CD4-positive, alpha-beta T cell treated with Interleukin-4 for 4 hours (primary cell): Measurements from ENCODE around the gene DRC3.

Experiments
- DNase-seq: peaks from one replicate; pipeline ENCODE4 v3.0.0-alpha.2; 2020

Gene DRC3

DNA sequence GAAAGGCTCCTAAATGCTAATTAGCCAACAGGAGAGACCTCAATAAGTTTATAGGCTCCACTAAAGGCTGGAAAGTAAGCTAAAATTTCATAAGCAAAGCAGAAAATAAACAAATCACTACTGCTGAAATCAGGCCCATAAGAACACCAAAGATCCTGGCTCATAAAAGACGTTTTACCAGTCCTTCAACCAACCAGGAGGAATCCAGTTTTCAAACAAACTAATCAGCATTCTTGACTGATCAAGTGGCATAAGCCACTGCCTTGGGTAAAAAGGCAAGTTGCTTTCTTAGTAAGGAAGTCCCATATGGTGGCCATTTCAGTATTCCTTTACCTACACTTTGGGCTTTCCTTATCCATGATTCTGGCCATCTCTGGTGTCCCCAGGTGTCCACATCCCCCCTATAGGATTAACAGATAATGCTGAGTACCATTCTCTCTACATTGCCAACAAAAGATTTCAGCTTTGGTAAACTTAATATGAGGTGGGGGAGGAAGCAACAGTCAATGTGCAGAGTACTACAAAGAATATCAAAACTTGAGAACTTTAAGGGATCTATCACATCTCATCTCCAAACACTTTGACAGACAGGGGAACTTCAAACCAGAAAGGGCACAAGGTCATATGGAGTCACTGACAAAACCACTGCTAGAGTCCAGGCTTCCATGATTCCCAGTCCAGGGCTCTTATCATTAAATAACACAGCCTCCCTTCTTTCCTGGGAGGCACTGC is 1.8 kb upstream of the DRC3 start:
- DNase-seq = no peak

DNA sequence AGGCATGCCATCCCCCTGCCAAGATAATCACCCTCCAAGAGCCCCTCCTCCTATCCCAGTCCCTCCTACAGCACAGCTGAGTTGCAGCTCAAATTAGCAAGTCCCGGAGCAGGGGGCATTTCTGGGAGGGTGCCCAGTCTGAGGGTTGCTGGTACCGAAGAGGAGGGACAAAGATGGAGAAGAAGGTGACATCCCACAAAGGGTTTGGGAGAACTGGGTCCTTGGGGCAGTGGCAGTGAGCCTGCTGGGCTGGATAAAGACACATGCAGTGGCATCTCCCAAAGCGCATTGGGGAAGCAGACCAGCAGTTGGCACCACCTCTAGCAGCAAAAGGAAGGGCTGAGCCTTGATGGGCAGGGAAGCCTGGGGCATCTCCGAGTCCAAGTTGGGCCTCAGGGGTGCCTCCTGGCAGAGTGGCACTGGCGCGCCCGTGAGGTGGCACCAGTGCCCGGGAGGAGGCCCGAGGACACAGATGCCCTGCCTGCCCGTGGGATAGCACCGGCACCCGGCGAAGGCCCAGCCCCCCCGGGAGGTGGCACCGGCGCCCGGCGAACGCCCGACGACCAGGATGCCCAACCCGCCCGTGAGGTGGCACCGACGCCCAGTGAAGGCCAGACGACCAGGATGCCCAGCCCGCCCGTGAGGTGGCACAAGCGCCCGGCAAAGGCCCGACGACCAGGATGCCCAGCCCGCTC is 1.1 kb upstream of the DRC3 start:
- no peak for DNase-seq

DNA sequence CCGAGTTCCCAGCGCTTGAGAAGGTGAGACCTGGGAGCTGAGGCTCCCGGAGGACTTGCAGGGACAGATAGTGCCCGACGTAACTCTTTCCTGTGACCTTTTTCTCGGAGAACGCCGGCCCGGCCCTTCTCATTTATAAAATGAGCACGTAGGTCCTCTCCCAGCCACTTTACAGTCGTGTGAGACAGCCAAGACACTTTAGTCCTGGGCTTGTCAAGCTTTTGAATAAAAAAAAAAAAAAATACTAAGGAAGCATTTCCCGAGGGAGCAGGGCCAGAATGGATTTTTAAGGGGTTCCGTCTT is 241 bp downstream of the DRC3 start:
- no peak for DNase-seq

DNA sequence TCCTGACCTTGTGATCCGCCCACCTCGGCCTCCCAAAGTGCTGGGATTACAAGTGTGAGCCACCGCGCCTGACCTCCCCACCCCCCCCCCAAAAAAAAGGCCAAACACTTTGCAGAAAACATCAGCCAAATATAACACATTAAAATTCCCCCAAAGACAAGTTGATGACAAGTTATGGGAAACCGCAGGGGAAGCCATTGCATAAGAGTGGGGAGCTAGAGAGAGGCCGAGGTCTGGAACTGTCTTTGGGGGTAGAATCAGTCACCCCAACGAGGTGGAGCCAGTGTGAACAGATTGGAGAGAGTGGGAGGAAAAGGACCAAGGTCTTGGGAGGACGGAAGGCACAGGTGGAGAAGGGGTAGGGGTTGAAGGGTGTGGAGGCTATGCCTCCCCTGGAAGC is 2.8 kb downstream of the DRC3 start:
- no peak for DNase-seq

DNA sequence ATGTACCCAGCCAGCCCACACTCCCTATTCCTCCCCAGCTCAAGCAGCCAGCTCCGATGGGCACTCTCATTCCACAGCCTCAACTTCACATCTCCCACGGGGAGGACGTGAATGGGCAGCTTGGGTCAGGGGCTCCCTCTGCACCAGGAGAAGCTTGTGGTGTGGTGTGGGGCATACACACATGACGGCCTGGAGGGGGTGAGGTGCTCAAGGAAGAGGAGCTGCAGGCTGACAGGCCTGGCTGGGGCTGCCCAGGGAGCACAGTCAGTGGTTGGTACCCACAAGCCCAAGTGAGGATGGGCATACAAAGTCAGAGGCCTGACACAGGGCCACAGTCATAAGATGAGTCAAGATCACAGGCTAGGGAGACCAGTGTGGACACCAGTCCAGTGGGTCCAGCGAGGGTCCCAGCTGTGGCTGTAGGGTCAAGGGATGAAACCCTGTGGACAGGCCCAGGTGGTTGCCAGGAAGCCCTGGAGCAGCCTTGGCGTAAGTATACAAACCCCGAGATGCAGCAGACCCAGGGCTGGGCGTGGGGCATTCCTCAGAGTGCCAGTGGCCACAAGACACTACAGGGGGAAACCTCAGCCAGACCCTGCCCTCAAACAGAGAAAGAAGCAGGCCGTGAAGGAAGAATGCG is 4.4 kb downstream of the DRC3 start:
- DNase-seq = no peak

DNA sequence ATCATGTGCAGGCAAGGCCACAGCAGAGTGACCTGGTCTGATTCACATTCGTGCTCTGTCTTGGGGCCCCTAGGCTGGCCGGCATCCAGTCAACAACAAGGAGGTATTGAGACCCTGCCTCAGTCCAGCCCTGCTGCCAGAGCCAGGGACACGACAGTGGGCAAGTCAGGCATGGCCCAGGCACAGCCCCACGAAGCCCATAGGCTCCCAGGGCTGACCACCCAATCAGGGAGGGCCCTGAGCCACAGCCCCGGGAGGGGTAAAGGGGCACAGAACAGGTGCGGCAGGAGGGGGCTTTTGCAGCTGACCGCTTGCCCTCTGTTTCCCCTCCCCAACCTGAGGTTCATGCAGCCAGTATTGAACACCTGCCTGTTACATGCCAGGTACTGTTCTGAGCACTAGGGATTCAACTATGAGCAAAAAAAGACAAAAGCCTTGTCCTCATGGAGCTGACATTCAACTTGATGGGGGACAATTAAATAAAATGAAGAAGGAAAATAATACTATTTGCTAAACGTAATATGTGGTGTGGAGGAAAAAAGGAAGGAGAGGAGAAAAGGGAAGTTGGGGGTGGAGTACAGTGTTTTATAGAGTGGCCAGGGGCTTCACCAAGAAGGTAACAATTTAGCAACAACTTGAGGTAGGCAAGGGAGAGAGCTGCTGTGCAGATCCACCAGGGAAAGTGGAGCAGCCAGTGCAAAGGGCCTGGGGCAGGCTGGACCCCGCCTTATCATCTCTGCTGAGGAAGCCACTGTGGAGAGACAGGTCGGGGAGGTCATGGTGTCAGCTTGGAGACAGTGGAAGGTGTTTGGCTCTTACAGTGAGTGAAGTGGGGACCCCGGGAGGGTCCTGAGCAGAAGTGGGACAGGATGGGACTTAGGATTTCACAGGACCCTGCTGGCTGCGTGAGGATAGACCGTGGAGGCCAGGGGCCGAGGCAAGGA is 6.1 kb downstream of the DRC3 start:
- no peak for DNase-seq

DNA sequence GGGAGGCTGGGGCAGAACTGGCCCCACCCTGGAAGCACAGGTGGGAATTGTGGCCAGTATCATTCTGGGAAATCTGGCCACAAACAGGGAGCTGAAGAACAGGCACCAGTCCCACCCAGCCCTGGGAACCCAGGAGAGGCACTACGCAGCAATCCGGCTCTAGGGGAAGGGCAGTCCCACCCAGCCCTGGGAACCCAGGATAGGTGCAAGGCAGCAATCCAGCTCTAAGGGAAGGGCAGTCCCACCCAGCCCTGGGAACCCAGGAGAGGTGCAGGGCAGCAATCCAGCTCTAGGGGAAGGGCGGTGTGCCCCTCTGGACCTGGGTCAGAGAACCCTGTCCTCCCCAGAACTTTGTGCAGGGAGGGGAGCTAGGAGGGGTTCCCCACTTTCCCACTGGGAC is 7.1 kb downstream of the DRC3 start:
- DNase-seq = no peak

DNA sequence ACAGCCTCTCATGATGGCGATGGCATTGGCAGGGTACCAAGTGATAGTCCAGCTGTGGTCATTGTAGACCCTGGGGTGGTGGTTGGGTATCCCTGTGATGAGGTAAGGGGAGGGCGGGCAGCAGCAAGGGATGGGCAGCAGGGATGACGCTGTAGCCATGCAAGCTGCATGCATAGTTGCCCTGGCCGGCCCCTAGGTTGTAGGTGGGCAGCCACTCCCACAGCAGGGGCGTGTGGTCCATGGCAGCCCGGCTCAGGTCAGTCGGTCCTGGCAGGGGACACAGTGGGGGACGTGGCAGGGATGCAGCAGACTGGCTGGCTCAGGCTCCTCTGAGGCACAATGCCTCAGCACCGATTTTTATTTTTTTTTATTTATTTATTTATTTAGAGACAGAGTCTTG is 8.7 kb downstream of the DRC3 start:
- DNase-seq = no peak

DNA sequence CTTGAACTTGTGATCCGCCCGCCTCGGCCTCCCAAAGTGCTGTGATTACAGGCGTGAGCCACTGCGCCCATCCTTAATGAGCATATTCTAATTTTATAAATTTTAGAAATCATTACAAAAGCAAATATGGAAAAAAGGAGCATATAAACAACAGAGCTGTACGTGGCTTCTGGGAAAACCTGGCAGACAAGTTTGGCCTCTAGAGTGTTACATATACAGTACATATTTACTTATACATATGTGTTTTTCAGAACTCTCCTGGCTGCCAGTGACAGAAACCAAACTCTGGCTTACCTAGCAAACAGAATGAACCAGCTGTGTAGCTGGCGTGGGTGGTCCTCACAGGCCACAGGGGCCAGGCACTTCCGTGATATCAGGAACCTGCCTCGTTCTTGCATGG is 10.1 kb downstream of the DRC3 start:
- no peak for DNase-seq

DNA sequence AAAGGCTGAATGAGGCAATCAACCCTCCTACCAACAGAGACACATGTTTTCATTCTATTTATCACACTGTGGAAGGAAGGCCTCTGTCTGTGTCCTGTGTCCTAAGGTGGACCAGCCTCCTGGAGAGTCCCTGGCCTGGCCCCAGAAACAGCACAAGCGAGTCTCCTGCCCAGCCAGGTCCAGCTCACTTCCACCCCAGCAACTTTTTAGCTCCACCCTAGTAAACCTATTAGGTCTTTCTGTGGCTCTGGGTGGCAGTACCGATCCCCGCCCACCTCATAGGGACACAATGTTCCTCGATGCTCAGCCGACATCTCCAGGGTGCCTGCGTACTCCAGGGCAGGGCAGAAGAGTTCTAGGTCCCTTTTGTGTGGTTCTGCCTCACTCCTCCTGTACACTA is 10.7 kb downstream of the DRC3 start:
- no peak for DNase-seq

DNA sequence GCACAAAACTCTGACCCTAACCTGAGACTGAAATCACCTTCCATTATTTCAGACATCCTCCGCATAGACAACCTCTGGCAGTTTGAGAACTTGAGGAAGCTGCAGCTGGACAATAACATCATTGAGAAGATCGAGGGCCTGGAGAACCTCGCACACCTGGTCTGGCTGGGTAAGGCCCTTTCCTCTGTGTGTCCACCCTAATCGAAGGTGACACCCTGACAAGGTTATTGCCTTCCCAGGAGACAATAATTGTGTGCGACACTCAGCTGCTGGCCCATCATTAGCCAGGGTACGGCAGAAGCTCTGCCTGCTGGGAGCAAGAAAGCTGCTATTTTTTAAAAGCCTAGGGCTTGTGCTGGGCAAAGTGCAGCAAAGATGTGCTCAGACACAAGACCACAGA is 11.1 kb downstream of the DRC3 start:
- DNase-seq = no peak

DNA sequence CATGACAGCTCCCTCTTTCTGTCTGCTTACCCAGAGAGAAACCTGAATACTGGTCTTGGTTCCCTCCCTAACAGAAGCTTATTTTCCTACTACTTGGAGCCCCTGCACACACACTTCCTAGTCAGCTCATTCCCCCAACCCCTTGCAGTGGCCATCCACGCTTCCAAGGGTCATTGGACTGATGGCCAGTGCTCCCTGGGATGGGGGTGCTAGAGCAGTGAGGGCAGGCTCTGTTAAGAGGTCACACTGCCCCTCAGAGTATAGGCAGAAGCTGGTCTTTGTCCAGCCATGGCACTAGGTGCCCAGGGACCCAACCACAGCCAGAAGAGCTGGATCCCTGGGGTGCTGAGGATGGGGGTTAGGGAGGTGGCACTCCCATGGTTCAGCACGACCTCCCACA is 12.5 kb downstream of the DRC3 start:
- DNase-seq = no peak

DNA sequence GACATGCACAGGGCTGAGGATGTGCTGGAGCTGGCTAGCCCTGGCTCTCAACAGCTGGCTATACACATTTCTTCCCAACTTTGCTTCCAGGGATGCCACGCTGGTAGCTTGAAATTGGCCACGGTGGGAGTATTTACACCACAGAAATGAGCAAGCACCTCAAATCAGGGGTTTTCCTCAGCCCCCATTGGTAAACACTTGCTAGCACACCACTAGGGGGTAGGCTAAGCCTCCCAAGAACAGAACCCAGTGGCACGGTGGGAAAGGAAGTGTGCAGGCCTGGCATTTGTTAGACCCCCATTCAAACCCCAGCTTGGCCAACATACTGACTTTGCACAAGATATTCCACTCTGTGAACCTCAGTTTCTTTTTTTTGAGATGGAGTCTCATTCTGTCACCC is 12.9 kb downstream of the DRC3 start:
- no peak for DNase-seq

DNA sequence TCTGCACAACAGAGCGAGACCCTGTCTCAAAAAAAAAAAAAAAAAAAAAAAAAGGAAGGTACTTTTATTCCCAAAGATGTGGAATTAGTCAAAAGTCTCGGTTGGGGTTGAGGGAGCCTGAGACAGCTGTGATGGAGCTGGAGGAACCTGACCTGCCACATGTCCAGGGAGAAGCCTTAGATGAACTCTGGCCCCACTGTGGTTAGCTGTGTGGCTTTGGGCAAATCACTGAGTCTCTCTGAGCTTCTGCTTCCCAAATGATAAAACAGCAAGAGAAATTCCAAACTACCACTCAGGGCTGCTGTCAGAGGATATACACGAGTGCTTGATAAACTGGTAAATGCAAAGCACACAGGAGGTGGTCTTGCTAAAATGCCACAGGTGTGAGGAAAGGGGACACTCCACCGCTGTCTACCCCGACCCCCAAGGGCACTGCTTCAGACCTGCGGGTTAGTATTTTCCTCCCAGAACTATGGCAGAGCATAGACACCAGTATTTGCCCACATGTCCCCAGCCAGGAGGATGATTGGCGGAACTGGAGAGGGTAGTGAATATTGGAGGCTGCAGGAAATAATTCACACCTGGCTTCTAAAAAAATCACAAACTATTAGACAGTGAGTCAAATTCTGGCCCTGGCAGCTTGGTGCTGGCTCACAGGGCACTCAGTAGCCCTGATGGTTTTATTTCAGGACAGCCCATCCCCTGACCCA is 14.7 kb downstream of the DRC3 start:
- no peak for DNase-seq

DNA sequence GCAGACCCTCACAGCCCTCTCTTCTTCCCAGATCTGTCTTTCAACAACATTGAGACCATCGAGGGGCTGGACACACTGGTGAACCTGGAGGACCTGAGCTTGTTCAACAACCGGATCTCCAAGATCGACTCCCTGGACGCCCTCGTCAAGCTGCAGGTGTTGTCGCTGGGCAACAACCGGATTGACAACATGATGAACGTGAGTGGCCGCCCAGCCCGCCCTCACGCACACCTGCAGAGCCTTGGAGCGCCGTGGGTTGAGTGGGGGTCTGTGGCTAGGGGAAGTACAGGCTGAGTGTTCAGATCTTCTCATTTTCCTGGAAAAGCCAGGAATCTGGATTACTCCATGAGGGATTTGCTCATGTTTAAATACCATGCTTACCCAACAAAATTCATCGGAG is 15.2 kb downstream of the DRC3 start:
- DNase-seq = no peak

DNA sequence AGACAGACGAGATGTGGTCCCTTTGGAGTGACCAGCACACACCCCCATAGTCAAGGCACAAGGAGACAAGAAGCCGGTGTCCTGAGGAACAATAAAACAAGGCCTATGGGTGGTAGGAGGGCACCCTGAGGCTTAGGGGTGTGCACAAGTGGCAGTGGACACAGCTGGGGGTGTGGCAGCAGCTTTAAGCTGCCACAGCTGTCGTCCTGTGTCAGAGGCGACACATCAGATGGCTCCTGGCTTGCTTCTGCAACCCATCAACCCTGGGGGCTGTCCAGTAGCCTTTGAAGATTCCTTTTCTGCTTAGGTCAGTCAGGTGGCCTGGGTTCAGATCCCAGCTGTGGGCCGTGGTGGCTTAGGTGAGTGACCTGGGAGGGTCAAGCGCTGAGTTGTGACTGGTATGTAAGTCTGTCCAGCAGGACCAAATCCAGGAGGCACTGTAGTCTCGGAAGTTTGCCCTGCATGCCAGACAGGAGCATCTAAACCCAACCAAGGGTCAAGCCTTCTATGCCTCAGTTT is 15.8 kb downstream of the DRC3 start:
- no peak for DNase-seq

DNA sequence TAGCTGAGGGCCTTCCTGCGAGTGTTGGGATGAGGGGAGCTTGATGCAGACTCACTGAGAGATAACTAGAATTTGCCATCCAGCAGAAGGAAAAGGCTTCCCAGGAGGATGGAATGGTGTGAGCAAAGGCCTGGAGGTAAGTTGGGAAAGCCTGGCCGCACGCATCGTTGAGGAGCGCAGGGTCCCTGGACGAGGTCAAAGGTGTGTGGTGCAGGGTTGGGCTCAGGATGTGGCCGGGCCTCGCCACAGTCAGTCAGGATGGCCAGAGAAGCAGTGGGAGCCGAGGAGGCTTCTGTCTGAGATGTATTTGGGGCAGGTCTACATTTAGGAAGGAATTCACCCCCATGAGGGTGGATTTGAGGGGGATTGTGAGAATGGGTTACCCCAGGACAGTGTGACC is 16.4 kb downstream of the DRC3 start:
- DNase-seq = no peak

DNA sequence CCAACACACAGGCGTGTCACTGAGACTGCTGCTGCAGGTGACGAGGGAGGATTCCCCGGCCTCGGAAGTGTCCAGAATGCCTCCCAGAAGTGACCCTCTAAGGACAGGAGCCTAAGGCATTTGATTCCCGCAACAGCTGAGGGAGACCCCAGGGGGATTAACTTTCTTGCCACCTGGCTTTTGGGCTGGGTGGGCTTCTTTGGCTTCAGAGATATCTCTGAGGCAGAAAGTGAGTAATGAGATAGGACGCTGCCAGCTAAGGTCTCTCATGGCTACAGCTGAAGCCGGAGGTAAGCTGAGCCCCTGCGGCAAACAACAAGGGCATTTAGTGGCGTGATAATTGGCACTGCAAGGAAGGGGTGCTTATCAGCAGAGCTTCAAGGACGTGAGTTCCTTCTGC is 17.0 kb downstream of the DRC3 start:
- no peak for DNase-seq

DNA sequence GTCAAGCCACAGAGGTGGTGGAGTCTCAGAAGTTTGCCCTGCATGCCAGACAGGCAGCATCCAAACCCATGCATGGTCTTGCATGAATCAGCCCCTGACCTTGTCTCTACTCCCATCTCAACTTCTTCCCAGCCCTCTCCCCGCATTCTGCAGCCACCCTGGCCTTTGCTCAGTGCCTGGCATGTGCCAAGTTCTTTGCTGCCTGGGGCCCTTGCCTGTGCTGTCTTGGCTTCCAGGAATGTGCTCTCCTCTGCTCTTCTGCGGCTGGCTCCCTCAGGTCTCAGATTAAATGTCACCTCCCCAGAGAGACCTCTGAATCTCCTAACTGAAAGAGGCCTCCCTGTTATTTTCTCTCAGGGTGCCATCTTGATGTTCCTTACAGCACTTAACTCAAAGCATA is 17.6 kb downstream of the DRC3 start:
- no peak for DNase-seq

DNA sequence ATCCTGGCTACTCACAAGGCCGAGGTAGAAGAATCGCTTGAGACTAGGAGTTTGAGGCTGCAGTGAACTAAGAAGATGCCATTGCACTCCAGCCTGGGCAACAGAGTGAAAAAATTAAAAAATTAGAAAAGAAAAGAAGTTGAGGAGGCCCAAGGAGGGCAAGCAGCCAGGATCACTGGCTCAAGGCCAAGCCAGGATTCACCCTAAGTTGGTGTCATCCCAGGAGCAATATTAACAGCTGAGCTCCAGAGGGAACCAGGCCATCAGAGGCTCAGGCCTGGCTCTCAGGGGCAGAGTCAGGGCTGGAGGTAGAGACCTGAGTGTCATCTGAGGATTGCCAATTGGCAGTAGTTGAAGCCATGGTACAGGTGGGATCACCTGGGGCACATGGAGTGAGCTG is 20.7 kb downstream of the DRC3 start:
- no peak for DNase-seq

DNA sequence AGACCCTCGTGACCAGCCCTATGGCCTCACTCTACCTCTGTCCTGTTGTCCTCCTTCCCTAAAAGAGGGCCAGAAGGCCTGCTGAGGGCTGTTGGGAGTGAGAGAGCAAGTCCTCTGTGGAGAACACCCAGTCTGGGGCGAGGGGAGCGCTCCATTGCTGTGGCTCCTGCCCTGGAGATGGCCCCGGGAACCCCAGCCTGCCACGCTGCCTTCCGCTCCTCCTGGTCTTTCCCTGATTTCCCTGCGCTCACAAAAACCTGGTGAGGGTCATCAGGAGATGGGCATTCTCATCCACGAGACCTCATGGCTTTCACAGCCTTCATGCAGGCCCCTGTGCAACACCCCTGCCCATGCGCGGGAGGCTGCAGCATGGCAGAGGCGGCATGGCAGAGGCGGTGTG is 21.2 kb downstream of the DRC3 start:
- DNase-seq = no peak

DNA sequence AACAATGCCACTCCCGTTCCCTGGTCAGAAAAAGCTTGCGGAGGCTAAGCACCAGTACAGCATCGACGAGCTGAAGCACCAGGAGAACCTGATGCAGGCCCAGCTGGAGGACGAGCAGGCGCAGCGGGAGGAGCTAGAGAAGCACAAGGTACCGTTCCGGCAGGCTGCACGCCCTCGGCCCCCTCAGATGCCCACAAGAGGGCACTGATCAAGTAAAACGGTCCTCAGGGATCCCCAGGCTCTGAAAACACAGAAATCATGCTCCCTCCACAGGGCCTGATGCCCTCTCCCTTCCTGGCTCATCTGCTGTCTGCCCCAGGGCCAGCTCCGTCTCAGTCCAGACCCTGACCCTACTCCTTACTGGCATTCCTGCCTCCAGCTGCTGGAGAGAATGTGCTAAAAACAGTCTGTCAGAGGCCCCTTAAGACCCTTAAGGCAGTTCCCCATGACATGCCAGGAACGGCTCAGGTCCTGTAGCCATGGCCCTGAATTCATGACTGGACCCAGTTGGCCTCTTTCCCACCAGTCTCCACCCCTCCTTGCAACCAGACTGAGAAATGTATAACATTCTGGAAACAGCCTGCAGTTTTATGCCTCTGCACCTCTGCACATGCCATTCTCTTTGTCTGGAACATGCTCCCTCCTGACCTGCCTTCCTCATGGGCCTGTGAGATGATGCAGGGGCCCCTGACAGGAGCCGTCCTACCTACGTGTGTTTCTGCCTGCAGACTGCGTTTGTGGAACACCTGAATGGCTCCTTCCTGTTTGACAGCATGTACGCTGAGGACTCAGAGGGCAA is 21.8 kb downstream of the DRC3 start:
- no peak for DNase-seq
